K562 (cell line): Measurements from ENCODE around the gene ERLIN1. TPM values are rescaled to one million over a fixed set of nuclear protein-coding genes. Genes with fewer than 3 reads are reported as not detected.

Source experiments
- ATAC-seq: fragments of 200-7000 bp; cut with Tn5 transposase; 3 replicates; pipeline ENCODE4 v1.9.1; 2020; ENCODE audit warnings: moderate library complexity
- BruUV-seq: library from RNA; stranded (reverse); fragments of 400-500 nt; replicated peaks from 2 replicates; lab custom pipeline; 2021; lab: Mats Ljungman, UMichigan
- CTCF ChIA-PET: fragments of 300-600 bp; formaldehyde crosslinking; extraction: SDS; loops from one replicate; lab custom pipeline; 2021; ENCODE audit warnings: low intra/inter-chr PET ratio; lab: Yijun Ruan, JAX
- POLR2A ChIA-PET: fragments of 300-600, 350-650 bp; sonication (Branson Sonifier 250); formaldehyde crosslinking; extraction: SDS; loops from one replicate; lab custom pipeline; 2021; ENCODE audit warnings: antibody characterized with exemption, inconsistent platforms; lab: Yijun Ruan, JAX
- DNase-seq, 4 experiments: peaks; one replicate each; pipeline versions ENCODE4 v3.0.0 to v3.0.0-alpha.2; 2011 to 2018; ENCODE audit warnings: low spot score in 3 of 4, mixed read lengths in 3 of 4; ENCODE audit errors: extremely low read depth in 1 of 4
- FAIRE-seq: peaks from 2 replicates; lab custom pipeline; 2011; peaks lifted over from hg19 to GRCh38; lab: Jason Lieb, UNC
- H2AFZ ChIP-seq: 2 replicates; pipeline ENCODE4 v1.6.0; 2011; ENCODE audit warnings: low read depth, low read length, control low read depth, inconsistent platforms
- H3K27ac ChIP-seq: fragments of 200-600 bp; 3 replicates; pipeline ENCODE4 v1.8.0; 2011; ENCODE audit warnings: low read depth, mild to moderate bottlenecking, control low read depth, inconsistent platforms, low read length, moderate library complexity, mixed read lengths; ENCODE audit errors: extremely low read depth
- H3K27me3 ChIP-seq, 2 experiments: fragments of 300-600 bp in 1 of 2; 2 replicates in 1 of 2; 3 replicates in 1 of 2; pipeline versions ENCODE4 v1.6.0 to v1.8.0; 2011; ENCODE audit warnings: inconsistent platforms in 2 of 2, low read length in 2 of 2, mild to moderate bottlenecking in 1 of 2, mixed read lengths in 1 of 2, moderate library complexity in 1 of 2; ENCODE audit not compliant: control insufficient read depth in 2 of 2, insufficient read depth in 2 of 2
- H3K36me3 ChIP-seq: fragments of 300-600 bp; 3 replicates; pipeline ENCODE4 v1.8.0; 2011; ENCODE audit warnings: mild to moderate bottlenecking, low read length, inconsistent platforms; ENCODE audit not compliant: control insufficient read depth, insufficient read depth
- H3K4me1 ChIP-seq, 2 experiments: fragments of 200-600 bp in 1 of 2; replicated peaks in 1 of 2; 2 replicates in 1 of 2; 3 replicates in 1 of 2; pipeline versions ENCODE4 v1.5.1 to v1.8.0; 2011; ENCODE audit warnings: inconsistent platforms in 2 of 2, low read length in 2 of 2, mild to moderate bottlenecking in 1 of 2, mixed read lengths in 1 of 2, moderate library complexity in 1 of 2; ENCODE audit not compliant: control insufficient read depth in 2 of 2, insufficient read depth in 2 of 2
- H3K4me2 ChIP-seq: 2 replicates; pipeline ENCODE4 v1.6.1; 2011; ENCODE audit warnings: low read length, control low read depth, inconsistent platforms, mixed read lengths; ENCODE audit not compliant: insufficient read depth
- H3K4me3 ChIP-seq: fragments of 200-600 bp; sonication (generic), shearing (Covaris generic); 2 replicates; pipeline ENCODE4 v1.5.1; 2016; ENCODE audit warnings: control low read depth, inconsistent platforms
- H3K79me2 ChIP-seq: fragments of 200-600 bp; 3 replicates; pipeline ENCODE4 v1.8.0; 2011; ENCODE audit warnings: low read length, inconsistent platforms; ENCODE audit not compliant: control insufficient read depth, insufficient read depth
- H3K9ac ChIP-seq, 2 experiments: 2 replicates each; pipeline versions ENCODE4 v1.6.0 to v1.6.1; 2011; ENCODE audit warnings: low read depth in 2 of 2, low read length in 2 of 2, control low read depth in 1 of 2, inconsistent platforms in 1 of 2, mild to moderate bottlenecking in 1 of 2, mixed read lengths in 1 of 2; ENCODE audit not compliant: insufficient read depth in 1 of 2
- H3K9me1 ChIP-seq: one replicate; pipeline ENCODE4 v1.6.0; 2011; ENCODE audit warnings: inconsistent platforms, mild to moderate bottlenecking, low read length, moderate library complexity; ENCODE audit not compliant: control insufficient read depth, insufficient read depth
- H3K9me3 ChIP-seq: replicated peaks from 2 replicates; pipeline ENCODE4 v1.5.1; 2011; ENCODE audit warnings: low read depth, low read length, inconsistent platforms; ENCODE audit not compliant: control insufficient read depth, insufficient read depth
- H4K20me1 ChIP-seq: replicated peaks from 2 replicates; pipeline ENCODE4 v1.6.1; 2011; ENCODE audit warnings: low read length, inconsistent platforms, mixed read lengths; ENCODE audit not compliant: control insufficient read depth, insufficient read depth
- AFF4 ChIP-seq: sonication (generic); formaldehyde crosslinking; IDR thresholded peaks from 2 replicates; pipeline ENCODE4 v1.8.0; 2023; ENCODE audit warnings: mild to moderate bottlenecking, missing genetic modification reagents
- CHD2 ChIP-seq: IDR thresholded peaks from 2 replicates; pipeline ENCODE4 v1.6.1; 2011; ENCODE audit warnings: low read depth, low read length
- KDM1A ChIP-seq, 2 experiments: fragments of 450-650 bp; IDR thresholded peaks; 2 replicates each; pipeline ENCODE4 v1.6.1; 2016; ENCODE audit warnings: mild to moderate bottlenecking in 2 of 2
- ZNF431 ChIP-seq: sonication (generic); formaldehyde crosslinking; IDR thresholded peaks from 2 replicates; pipeline ENCODE4 v1.8.0; 2022; ENCODE audit warnings: mild to moderate bottlenecking, missing genetic modification reagents
- WGBS: fragments of 100-300 bp; shearing (Covaris generic); methylation state at CpG from one replicate; pipeline ENCODE4 v1.1.6; 2016; ENCODE audit warnings: low coverage, mixed read lengths; ENCODE audit not compliant: insufficient coverage; ENCODE audit errors: missing lambda C conversion rate; 5-methylcytosine and 5-hydroxymethylcytosine counted together
- in situ Hi-C: fragments of 300-500 bp; cut with MboI; formaldehyde crosslinking; loops from 4 replicates; pipeline ENCODE4 v1.15.0; 2018; ENCODE audit warnings: inconsistent platforms, mixed read lengths
- intact Hi-C: fragments of 100-400 bp; cut with micrococcal nuclease; formaldehyde crosslinking; loops from 2 replicates; pipeline ENCODE4 v1.14.2; 2022
- polyA plus RNA-seq, 8 experiments: library from polyadenylated mRNA; depleted of rRNA in 4 of 8; stranded (reverse) in 5 of 8; unstranded in 3 of 8; fragments of >200 nt; fragmentation: Nextera tagmentation in 2 of 8; fragmentation: Illumina TruSeq in 1 of 8; extraction: Ambion mirVana in 2 of 8; extraction: Trizol in 1 of 8; gene quantifications; 2 replicates each; pipeline versions ENCODE4 v1.2.1 to v1.2.3, GENCODE V29; 2011 to 2014; ENCODE audit warnings: inconsistent platforms in 1 of 8, missing spikeins in 1 of 8
- total RNA-seq, 7 experiments: library from RNA; depleted of rRNA in 6 of 7; stranded (reverse); fragments of >200 nt in 6 of 7; fragmentation: Illumina TruSeq in 2 of 7; extraction: Trizol in 2 of 7; gene quantifications; 2 replicates each; pipeline versions ENCODE4 v1.2.1 to v1.2.3, GENCODE V29; 2011 to 2021; ENCODE audit warnings: low replicate concordance in 1 of 7

Gene ERLIN1
- total and polyA plus RNA-seq, 9 of the 15 experiments (the other 6 are each of a cell fraction or from before 2014, with no cell fraction given): 9.8 to 26.8 (median 15.5) TPM

GRCh38 chr10:100104300-100104699 lies 81.5 kb downstream of the ERLIN1 start:
- POLR2A ChIA-PET: no interaction called here
- Histone ChIP-seq H3K4me1 (no peaks in the 10 kb centered on the region), H3K9me3 (no peaks in the 10 kb centered on the region), H3K27me3 (peaks cover 0 to 18% of the 10 kb centered on the region in 2 experiments; a peak in 4 of 5 replicates), H4K20me1 (no peaks in the 10 kb centered on the region), H2AFZ (no peak overlapping the region), H3K36me3 (no peaks in the 10 kb centered on the region), H3K9me1 (no peaks in the 10 kb centered on the region), H3K9ac (no peak overlapping the region), H3K4me2 (no peak overlapping the region), H3K4me3 (no peak overlapping the region), H3K79me2 (no peaks in the 10 kb centered on the region), H3K27ac (no peak overlapping the region)
- FAIRE-seq (no peak), ATAC-seq (no peak), DNase-seq (no peak)
- CTCF ChIA-PET: no interaction called here
- BruUV-seq: no TSS peak
- in situ Hi-C loops: no loop called here
- no peak for TF ChIP-seq KDM1A (IDR thresholded peaks at IDR 0.05)
- TF ChIP-seq AFF4 (CRISPR knock-in tag): no peak
- TF ChIP-seq CHD2: 0 out of 2 replicates have a peak, but pooled peaks have one; percentile 17
- peak; percentile 67; the same call in 1 of the 2 replicates for TF ChIP-seq ZNF431 (CRISPR knock-in tag)
- WGBS: 0% methylated on average over 5 of the region's 5 CpGs
- intact Hi-C loops: no loop called here
